ENCODE results near the gene DAGLA. TPM values are rescaled to one million over a fixed set of nuclear protein-coding genes. Genes with fewer than 3 reads are reported as not detected.

Gene DAGLA
- total and polyA plus RNA-seq, 7 donors, result 0.57 to 5.1 (median 2.1) TPM

GRCh38 chr11:61696602-61697001 is 16.4 kb downstream of the DAGLA start:
- Histone ChIP-seq H3K4me1 (peaks cover 83% of the 10 kb centered on the region), H3K27ac (peak overlapping the region; percentile 87), H3K4me3 (peak overlapping the region; percentile 39), H3K36me3 (ENCODE audit: insufficient read depth in 1 of 2, low read depth in 1 of 2) (no peaks in the 10 kb centered on the region), H3K27me3 (ENCODE audit: insufficient read depth in 3 of 3, low read length in 2 of 3) (no peaks in the 10 kb centered on the region), H3K9me3 (no peaks in the 10 kb centered on the region)
- TF ChIP-seq, protein P1, sequence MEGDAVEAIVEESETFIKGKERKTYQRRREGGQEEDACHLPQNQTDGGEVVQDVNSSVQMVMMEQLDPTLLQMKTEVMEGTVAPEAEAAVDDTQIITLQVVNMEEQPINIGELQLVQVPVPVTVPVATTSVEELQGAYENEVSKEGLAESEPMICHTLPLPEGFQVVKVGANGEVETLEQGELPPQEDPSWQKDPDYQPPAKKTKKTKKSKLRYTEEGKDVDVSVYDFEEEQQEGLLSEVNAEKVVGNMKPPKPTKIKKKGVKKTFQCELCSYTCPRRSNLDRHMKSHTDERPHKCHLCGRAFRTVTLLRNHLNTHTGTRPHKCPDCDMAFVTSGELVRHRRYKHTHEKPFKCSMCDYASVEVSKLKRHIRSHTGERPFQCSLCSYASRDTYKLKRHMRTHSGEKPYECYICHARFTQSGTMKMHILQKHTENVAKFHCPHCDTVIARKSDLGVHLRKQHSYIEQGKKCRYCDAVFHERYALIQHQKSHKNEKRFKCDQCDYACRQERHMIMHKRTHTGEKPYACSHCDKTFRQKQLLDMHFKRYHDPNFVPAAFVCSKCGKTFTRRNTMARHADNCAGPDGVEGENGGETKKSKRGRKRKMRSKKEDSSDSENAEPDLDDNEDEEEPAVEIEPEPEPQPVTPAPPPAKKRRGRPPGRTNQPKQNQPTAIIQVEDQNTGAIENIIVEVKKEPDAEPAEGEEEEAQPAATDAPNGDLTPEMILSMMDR (IDR thresholded peaks at IDR 0.05), result no peak
- 54 to 83% (median 69%) methylated on average over 7 to 8 of the region's 8 CpGs for WGBS, 3 donors
- peak in 1 of 4 donors; percentile 19 for ATAC-seq
- no peak for DNase-seq
- intact Hi-C loops (cut with DNase I), result no loop called here

GRCh38 chr11:61697078-61697502 is 16.9 kb downstream of the DAGLA start:
- Histone ChIP-seq H3K4me1 (peaks cover 84% of the 10 kb centered on the region), H3K27ac (peak overlapping the region; percentile 87), H3K27me3 (ENCODE audit: insufficient read depth in 3 of 3, low read length in 2 of 3) (no peaks in the 10 kb centered on the region), H3K4me3 (no peak overlapping the region), H3K36me3 (ENCODE audit: insufficient read depth in 1 of 2, low read depth in 1 of 2) (no peaks in the 10 kb centered on the region), H3K9me3 (no peaks in the 10 kb centered on the region)
- TF ChIP-seq, protein P1 (IDR thresholded peaks at IDR 0.05), result no peak
- DNase-seq (peak in 1 of 2 donors; percentile 79), ATAC-seq (peak; percentile 40 to 79 (median 49))
- WGBS, 3 donors, result 23 to 55% (median 40%) methylated on average over 9 of the region's 9 CpGs
- intact Hi-C loops (cut with DNase I), result no loop called here

- no peak for DNase-seq
- intact Hi-C loops (cut with DNase I), result no loop called here
- 32 to 86% (median 60%) methylated on average over 1 of the region's 1 CpG for WGBS, 3 donors
- Histone ChIP-seq H3K4me1 (peaks cover 84% of the 10 kb centered on the region), H3K36me3 (ENCODE audit: insufficient read depth in 1 of 2, low read depth in 1 of 2) (no peaks in the 10 kb centered on the region), H3K27me3 (ENCODE audit: insufficient read depth in 3 of 3, low read length in 2 of 3) (no peaks in the 10 kb centered on the region), H3K27ac (peak overlapping the region; percentile 87), H3K9me3 (no peaks in the 10 kb centered on the region), H3K4me3 (no peak overlapping the region)
- no peak for ATAC-seq
- TF ChIP-seq, protein P1 (IDR thresholded peaks at IDR 0.05), result no peak
Observed at GRCh38 chr11:61697764-61698163, 17.6 kb downstream of the DAGLA start.

- WGBS, 3 donors, result 24 to 32% (median 28%) methylated on average over 11 of the region's 11 CpGs
- DNase-seq (no peak), ATAC-seq (no peak)
- Histone ChIP-seq H3K36me3 (ENCODE audit: insufficient read depth in 1 of 2, low read depth in 1 of 2) (no peaks in the 10 kb centered on the region), H3K27ac (peak overlapping the region; percentile 87), H3K9me3 (no peaks in the 10 kb centered on the region), H3K27me3 (ENCODE audit: insufficient read depth in 3 of 3, low read length in 2 of 3) (no peaks in the 10 kb centered on the region), H3K4me1 (peaks cover 83% of the 10 kb centered on the region), H3K4me3 (no peak overlapping the region)
- TF ChIP-seq, protein P1 (IDR thresholded peaks at IDR 0.05), result no peak
- intact Hi-C loops (cut with DNase I), result no loop called here
Observed at GRCh38 chr11:61698173-61698948, 18.2 kb downstream of the DAGLA start.
